NCI-H1694 treated with DMSO at 0.1 percent for 48 hours (cell line): ENCODE data around the gene GRID1.

Experiments used
- DNase-seq: peaks from one replicate; lab custom pipeline; 2025; lab: John Stamatoyannopoulos, UW

The GRID1 gene

DNA sequence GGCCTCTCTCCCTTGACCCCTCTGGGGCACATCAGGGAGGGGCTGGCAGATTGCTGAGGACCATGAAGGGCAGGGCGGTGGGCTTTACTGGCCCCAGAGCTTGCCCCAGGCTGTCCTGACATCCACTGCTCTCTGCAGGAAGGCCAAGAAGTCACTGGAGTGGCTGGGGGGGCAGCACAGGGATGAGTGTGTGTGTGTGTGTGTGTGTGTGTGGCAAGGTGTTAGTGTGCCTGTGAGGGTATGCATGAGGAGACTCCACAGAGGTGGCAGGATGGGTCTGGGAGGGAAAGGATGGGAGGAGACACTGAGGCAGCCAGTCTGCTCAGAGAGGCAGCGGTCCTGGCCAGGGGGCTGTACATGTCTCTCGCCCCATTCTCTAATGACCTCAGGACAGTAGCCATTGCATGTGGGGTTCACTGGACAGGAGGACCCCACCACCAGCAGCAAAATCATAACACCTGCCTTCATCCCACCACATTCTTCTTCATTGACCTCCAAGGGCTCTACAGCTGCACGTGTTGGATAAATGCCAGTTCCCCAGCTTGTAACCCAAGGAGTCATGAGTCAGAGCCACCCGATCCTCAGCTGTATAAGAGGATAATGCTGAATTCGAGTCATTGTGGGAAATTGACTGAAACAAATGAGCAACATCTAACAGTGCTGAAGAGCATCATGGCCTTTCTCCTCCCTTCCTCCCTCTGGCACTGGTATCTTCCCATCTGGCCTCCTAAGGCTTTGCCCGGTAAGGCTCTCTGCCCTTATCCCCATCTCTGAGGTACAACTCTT lies 720.5 kb downstream of the GRID1 start:
- DNase-seq: no peak

DNA sequence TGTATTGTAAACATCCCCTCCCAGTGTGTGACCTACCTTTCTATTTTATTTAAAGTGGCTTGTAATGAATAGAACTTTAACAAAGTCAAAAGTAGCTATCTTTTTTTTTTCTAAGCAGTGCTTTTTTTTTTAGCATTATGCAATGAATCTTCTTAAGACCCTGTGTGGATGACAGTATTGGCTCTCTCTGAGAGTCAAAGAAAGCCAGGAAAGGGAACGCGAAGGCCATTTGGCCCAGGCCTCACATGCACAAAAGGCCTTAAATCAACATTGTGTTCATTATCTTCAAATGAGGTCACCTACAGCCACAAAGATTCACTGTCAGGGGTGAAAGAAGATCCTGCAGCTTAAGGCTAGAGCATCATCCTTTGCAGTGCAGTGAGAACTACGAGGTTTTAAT lies 721.5 kb downstream of the GRID1 start:
- no peak for DNase-seq

DNA sequence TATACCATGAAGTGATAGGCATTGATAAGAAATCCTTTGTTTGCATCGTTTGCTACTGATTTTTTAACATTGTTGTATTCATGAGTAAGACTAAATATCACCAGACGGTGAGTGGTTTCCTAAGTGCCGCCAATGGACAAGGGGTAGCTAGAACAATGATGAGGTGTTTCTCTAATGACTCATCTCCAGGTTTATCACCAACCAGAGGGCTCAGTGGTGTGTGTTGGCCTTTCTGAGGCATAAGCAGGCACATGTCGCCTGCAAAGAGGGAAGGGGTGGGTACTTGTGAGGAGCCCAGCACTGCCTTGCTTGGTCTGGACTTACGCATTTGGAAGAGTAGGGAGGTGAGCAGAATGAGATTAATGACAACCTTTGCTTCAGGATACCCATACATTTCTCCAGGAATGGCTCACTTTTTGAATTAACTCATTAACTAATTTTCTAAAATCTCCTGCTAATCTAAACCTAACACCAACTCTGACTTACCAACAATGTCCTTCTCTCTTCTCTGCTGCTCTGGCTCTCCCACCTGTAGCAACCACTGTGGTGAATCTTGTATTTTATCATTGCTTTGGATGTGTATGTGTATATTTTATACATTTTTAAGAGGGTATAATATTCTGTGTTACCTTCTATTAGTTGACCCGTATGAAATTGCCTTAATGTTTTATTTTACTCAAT lies 722.6 kb downstream of the GRID1 start:
- no peak for DNase-seq

DNA sequence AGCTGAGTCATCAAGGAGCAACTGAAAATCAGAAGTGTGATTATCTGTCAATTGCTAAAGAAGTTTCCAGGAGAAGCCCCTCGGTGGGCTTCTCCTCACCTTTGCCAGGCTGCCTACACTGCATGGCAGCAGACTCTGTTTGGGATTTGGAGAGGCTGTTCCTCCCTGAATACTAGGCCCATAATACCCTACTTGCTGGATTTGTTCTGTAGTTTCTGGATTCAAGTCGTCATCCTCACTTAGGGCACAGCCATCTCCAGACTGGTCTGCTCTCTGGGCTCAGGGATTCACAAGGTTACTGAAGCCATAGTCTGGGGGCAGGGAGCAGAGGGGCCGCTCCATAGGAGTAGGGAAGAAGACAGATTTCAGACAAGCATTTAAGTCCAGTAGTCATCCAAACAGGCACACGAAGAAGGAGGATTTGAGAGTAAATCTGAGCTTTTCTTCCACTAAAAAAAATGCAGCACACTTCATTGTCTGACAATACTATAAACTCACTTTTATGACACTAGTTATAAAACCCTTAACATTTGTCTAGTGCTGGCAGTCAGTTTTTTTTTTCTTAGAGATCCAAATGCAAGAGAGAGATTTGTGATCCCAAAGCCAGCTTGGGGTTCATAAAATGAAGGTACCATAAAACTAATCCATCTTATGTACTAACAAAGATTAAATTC lies 723.3 kb downstream of the GRID1 start:
- DNase-seq: no peak

DNA sequence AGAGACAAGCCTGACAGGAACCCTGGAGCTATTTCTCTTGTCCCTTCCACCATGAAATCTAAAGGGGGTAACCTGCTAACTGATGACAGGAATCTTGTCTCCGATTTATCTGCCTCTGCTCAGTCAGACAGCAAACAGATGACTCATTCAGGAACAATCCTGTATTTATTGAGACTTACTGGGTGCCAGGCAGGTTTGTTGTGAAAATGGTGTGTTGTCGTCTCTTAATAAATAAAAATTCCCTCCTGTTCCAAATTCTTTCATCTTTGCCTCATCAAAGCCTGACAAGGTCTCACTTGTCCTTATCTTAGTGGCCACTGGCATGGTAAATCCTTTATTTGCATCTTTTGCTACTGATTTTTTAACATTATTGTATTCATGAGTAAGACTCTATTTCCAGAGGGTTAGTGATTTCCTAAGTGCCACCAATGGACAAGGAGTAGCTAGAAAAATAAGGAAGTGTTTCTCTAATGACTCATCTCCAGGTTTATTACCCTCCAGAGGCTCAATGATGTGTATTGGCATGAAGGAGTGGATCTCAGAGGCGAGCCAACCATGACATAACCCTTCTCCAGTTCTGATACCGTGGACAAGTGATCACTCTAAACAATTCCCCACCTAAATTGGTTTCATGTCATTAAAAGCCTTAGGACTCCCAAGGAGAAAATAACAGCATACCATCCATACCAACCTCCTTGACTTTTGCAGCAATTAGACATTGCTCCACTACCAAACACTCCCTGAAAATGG lies 724.0 kb downstream of the GRID1 start:
- DNase-seq: no peak

DNA sequence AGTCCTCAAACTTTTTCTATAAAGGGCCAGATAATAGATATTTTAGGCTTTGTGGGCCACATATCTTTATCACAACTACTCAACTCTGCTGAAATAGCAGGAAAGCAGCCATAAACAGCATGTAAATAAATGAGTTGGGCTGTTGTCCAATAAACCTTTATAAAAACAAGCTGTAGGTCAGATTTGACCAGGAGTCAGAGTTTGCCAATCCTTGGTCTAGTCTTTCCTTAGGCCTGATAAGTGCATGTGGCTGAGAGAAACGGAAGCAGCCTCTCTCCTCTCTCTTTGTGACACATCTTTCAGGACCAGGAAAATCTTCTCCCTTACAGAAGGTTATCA lies 724.5 kb downstream of the GRID1 start:
- DNase-seq: no peak

DNA sequence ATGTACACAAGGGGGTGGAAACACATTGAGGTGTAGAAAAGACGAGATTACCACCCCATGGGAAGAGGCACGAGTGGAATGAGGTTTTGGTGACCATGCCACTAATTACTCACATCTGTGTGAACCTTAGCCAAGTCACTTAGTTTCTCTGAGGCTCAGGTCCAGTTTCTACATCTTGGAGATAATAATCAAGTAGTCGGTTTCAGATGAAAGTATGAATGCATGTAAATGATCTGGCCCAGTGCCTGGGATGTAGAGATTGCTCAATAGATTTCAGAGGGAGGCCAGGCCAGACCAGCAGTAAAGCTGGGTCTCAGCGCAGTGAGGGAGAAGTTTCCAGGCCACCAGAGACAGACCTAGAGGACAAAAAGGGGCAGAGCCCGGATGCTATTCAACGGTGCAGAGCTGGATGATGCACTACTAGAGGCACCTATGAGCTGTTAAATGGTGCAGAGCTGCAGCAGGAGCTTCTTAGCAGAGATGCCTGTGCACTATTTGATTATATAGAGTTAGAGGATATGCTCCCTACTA lies 725.1 kb downstream of the GRID1 start:
- no peak for DNase-seq

DNA sequence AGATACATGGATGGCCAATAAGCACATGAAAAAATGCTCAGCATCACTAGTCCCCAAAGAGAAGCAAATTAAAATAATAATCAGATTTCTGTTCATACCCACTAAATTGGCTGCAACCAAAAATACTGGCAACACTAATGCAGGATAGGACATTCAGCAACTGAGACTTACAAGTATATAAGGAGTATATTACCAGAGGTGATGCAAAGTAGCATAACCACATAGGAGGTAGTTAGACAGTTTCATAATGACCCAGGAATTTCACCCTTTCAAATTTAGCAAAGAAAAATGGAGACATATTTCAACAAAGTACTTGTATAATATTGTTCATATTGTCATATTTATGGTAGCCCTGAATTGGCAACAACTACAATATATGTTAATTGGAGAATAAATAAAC lies 727.8 kb downstream of the GRID1 start:
- no peak for DNase-seq

DNA sequence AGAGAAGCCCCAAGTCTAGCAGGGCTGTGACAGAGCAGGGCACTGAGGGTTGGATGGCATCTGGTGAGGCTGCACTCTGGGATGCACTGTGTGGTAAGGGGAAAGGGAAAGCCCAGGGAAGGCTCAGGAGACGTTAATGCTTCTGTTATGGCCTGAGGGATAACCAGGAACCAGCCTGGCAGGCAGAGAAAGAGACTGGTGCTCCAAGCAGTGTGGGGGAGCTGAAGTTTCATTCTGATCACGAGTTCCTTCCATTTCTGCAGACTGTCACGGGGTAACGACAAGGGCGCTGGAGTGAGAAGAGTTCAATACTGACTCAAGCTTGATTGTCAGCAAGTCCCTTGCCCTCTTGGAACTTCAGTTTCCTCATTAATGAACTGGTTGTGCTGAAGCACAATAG lies 730.9 kb downstream of the GRID1 start:
- DNase-seq: no peak

DNA sequence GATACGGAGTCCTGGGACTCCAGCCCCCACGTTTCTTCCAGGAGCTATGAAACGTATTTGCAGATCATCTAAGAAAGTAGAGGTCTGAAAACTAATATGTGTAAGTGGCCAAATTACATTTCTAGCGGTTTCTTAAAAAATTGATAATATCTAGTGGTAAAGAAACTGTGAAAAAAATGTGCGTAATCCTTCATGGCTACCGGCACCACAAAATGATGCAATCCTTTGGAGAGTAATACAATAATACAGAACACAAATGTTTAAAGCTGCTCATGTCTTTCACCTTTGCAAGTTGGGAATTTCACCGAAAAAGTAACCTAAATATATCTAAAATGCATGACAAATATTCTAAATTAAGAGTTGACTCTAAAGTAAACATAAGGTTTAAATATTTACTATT lies 742.1 kb downstream of the GRID1 start:
- DNase-seq: no peak

DNA sequence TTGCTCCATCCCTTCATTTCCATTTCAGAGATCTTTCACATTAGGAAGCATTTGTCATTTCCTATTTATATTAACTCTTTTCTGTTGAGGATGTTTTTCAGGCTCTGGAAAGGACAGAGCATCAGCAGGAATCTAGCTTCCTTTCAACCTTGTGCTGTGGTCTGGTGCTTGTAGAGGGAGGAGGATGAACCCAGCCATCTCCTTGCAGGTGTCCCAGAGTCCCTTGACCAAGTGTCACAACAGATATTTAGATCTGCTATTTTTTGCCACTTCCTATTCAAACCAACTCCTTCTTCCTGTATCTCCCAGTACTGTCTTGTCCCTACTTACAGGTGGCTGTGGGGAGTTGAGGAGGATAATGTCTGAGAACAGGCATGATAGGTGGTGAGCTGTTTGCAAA lies 742.8 kb downstream of the GRID1 start:
- DNase-seq: no peak

DNA sequence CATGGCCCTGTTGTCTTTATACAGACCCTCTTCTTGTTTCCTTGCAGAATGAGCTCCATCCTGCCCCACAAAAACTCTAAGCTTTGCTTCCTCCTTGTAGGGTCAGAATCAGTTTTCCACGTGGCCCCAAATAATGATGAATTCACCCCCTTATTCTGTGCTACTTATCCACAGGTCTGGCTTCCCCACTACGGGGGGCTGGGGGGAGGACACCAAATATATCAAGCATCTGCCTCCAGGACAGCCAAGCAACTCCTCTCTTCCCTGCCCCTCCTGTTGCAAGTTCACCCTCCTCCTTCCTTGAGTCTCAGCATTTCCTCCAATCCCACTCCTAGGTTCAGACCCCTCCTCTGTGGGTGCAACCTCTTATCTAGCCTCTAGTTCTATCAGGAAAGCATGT lies 743.3 kb downstream of the GRID1 start:
- DNase-seq: no peak

DNA sequence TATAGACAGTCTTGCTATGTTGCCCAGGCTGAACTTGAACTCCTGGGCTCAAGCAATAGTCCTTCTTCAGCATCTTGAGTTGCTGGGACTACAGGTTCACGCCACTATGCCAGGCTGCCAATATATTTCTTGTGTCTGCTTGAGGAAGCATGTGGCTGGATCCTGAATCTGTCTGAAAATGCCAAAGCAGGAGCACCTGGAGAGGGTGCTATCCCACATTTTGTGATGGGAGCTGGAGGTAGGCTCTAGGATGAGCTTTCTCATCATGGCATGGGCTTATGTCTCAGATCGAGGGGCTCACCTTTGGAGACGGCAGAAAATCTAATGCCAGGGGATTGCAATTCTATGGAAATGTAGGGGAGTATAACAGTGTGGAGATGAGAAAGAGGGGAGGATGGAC lies 744.2 kb downstream of the GRID1 start:
- DNase-seq: no peak

DNA sequence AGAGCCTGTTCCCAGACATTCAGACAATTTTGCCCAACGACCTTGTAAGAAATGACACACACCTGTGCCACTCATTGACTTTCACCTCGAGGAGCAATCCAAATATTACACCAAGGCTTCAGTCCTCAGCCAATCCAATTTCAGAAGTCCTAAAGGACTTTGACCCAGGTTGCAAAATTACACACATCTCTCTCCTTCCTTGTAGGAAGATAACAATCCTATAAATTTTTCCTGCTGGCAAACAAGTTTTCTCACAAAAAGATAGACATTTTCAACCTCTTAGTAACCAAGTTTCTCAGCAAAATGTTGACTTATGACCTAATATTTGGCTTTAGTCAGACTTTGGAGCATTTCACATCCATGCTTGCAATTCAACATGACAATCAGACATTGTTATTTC lies 745.0 kb downstream of the GRID1 start:
- no peak for DNase-seq

DNA sequence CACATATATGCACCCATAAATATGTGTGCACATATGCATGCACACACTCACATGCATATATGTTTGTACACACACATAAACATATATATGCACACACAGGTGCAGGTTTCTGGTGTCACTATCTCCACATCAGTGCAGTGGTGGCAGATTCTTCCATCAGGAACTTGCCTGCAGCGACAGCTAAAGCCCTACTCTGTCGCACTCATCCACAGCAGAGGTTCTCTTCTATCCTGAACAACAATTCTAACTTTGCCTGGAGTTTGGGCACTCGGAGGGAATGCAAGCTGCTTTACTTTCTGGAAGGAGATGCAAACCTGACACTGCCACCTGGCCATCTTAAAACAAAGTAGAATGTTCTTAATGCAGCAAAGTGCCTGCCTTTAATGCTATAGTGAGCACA lies 745.8 kb downstream of the GRID1 start:
- DNase-seq: no peak

DNA sequence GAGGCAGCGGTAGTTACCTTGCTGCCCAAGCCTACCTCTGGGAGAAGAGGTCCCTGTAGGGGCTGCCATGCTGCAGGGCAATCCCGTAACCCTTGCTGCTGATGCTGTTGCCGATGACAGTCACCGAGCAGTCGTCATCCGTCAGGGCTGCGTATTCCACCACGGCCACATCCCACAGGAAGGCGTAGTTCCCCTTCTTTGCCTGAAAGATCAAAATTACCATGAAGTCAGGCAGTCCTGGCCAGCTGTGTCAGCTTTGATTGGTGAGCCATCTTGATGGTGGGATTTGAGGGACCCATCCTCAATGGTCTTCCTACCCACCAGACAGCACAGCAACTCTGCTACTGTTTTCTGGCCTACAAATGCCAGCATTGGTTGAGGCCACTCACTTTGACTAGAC lies 746.8 kb downstream of the GRID1 start:
- no peak for DNase-seq

DNA sequence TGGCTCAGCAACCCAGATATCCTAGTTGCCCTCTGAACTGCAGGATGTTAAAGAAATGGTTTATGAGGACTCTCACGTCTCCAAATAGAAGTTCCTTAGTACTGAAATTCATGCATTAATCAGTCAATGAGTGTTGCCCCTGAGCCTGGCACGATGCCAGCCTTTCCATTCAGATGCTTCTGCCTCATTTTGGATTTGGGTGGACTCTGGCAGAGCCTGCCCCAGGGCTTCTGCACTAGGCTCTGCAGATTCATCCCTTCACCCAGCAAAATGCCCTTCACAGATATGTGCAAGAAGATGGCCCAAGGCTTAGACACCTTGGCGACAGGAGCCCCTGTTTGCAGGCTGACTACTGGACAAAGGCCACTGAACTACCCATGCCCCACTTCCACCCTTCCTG lies 747.8 kb downstream of the GRID1 start:
- no peak for DNase-seq

DNA sequence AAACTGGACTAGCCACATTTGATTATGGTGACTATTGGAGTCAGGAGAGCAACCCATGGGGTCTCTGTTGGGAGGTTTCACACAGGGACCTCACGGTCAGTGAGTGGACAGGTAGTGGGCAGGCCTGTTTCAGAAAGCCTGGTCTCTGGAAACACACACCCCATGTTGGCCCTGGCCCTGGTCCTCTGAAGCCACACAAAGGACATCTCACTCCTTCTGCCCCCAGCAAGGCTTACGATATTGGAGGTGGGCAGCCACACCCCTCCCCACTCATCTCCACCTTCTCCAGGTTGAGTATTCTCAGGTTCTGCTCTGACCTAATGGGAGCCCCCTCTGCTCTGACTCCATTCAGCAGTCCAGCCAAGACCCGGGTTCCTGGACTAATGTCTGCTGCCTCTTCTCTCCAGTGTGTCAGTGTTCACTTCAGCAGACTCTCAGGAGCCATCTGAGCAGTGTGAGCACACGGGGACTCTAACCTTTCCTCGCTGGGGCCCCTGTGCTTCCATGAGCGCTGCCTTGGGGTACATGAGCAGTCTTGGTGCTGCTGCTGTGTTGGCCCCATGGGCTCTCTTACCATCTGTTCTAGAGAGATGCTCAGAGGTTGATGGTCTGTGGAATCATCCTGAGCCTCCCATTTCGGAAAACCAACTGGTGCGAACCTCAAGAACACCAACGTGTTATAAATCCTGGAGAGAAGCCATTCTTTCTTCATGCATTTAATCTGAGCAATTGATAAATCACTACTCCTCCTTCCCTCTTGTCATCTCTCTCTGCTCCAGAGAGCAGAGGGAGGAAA lies 748.6 kb downstream of the GRID1 start:
- DNase-seq: no peak

DNA sequence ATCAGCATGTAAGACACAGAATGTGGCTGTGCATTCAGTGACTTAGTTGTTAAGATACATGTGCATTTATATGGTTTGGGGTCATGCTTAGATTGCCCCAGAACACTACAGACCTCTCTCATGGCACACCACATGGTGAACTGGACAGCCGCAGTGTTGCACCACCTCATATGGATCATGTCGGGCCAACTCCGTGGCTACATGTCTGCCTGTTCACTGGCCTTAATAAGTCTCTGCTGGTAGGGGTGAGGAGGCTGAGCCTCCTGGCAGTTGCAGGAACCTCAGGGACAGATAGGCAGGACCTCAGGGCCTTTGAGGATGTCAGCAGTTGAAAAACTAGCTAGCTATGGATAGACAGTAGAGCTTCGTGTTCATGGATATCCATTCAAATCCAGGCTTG lies 751.0 kb downstream of the GRID1 start:
- DNase-seq: no peak

DNA sequence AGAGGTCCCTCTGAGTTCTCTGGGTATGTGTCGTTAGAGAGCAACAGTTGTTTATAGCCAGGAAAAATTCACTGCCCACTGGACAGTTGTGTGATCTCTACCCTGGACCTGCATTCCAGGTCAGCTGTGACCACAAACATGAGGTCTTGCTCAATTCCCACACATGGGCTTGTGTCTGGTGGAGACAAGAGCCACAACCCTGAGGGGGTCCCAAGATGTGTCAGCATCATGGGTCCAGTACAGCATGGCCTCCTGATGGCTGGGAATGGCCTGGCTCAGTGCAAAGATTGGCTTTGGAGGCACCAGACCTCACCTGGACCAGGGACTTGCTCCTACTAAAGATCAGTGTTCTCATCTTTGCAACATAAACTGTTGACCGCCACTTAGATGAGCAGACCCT lies 751.6 kb downstream of the GRID1 start:
- DNase-seq: no peak

DNA sequence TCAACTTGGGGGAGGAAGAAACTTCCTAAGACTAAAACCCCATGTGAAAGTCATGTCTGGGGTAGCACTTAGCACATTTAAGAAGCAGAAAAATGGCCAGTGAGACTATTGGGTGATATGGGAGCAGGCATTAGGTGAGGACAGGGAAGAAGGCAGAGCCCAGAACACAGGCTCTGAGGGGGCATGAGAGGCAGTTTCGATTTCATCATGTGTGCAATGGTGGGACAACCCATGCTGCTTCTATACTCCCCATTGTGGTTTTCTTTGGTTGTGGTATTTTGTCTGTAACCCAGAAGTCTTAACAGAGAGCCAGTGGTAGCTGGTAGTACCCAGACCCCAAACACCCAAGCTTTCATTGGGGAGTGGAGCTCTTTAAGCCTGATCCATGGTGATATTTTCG lies 752.0 kb downstream of the GRID1 start:
- no peak for DNase-seq

DNA sequence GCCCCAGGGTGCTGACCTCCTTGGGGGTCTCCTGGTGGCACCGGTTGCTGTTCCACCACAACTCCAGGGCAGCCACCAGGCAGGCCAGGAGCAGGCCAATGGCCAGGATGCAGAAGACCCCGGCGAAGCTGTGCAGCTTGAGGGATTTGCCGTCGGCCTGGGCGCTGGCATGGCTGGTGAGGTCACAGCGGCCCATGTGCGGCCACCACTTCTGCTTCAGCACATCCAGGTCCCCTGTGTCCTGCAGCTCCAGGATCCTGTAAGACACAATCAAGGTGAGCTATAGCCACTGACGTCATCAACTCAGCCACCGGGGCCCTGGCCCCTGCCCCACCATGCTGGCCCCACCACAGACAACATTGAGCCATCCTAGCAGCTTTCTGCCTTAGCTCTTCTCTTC lies 753.2 kb downstream of the GRID1 start:
- DNase-seq: no peak
